ENCODE measurements around the gene PLPPR3.

Gene PLPPR3

GRCh38 chr19:804419-805165, 17.2 kb downstream of the PLPPR3 start (continued):
- TF ChIP-seq PATZ1 (CRISPR knock-in tag; IDR thresholded peaks at IDR 0.05; ENCODE audit: borderline replicate concordance): no peak
- no peak for TF ChIP-seq TSHZ2 (CRISPR knock-in tag; IDR thresholded peaks at IDR 0.05)
- no peak for TF ChIP-seq TOX (CRISPR knock-in tag; IDR thresholded peaks at IDR 0.05; ENCODE audit: borderline replicate concordance)
- no peak for TF ChIP-seq ZFP3 (CRISPR knock-in tag; IDR thresholded peaks at IDR 0.05)
- no peak for TF ChIP-seq GLIS3 (CRISPR knock-in tag; IDR thresholded peaks at IDR 0.05)
- no peak for TF ChIP-seq ZFP30 (CRISPR knock-in tag; IDR thresholded peaks at IDR 0.05)
- no peak for TF ChIP-seq OSR1 (CRISPR knock-in tag; IDR thresholded peaks at IDR 0.05)

- no peak for ATAC-seq
- TF ChIP-seq TCF4 (CRISPR knock-in tag; IDR thresholded peaks at IDR 0.05; ENCODE audit: borderline replicate concordance) (no peak), OSR1 (CRISPR knock-in tag; IDR thresholded peaks at IDR 0.05) (no peak), ZFP30 (CRISPR knock-in tag; IDR thresholded peaks at IDR 0.05) (no peak), ISL1 (CRISPR knock-in tag; IDR thresholded peaks at IDR 0.05) (no peak), CREB5 (CRISPR knock-in tag; IDR thresholded peaks at IDR 0.05; ENCODE audit: low read depth) (no peak), ZNF565 (CRISPR knock-in tag; conservative IDR thresholded peaks at IDR 0.05; ENCODE audit: low read depth) (no peak)
Observed at GRCh38 chr19:803686-804418, 17.9 kb downstream of the PLPPR3 start.

- TF ChIP-seq ZFP3 (CRISPR knock-in tag; IDR thresholded peaks at IDR 0.05) (no peak), ZC3H10 (CRISPR knock-in tag; IDR thresholded peaks at IDR 0.05) (no peak), CREB5 (CRISPR knock-in tag; IDR thresholded peaks at IDR 0.05; ENCODE audit: low read depth) (no peak), CSDC2 (CRISPR knock-in tag; IDR thresholded peaks at IDR 0.05) (no peak), ZNF8 (CRISPR knock-in tag; IDR thresholded peaks at IDR 0.05) (no peak), TOX (CRISPR knock-in tag; IDR thresholded peaks at IDR 0.05; ENCODE audit: borderline replicate concordance) (no peak), PPARA (CRISPR knock-in tag; IDR thresholded peaks at IDR 0.05; ENCODE audit: borderline replicate concordance) (no peak), ZNF565 (CRISPR knock-in tag; conservative IDR thresholded peaks at IDR 0.05; ENCODE audit: low read depth) (no peak), GLIS3 (CRISPR knock-in tag; IDR thresholded peaks at IDR 0.05) (no peak), ZNF70 (CRISPR knock-in tag; IDR thresholded peaks at IDR 0.05) (no peak), CSRNP3 (CRISPR knock-in tag; IDR thresholded peaks at IDR 0.05) (no peak)
- ATAC-seq: no peak
Observed at GRCh38 chr19:803099-803561, 18.6 kb downstream of the PLPPR3 start.

All from SK-N-SH treated with all-trans-retinoic acid at 6 μM for 48 hours (cell line).